Hematopoietic multipotent progenitor cell treated with erythropoietin and hydrocortisone succinate and interleukin-3 and kit ligand, for 6 days (in vitro differentiated cells): ENCODE measurements around the gene RAD51B.
"Not testable (repeated sequence)": the region's sequence is repeated elsewhere in the genome, so short reads cannot be mapped to it uniquely, and the experiment has no call there.

Experiments used
- DNase-seq: peaks from one replicate; pipeline ENCODE4 v3.0.0-alpha.2; 2015

RAD51B gene

GRCh38 chr14:68285421-68286179 is 466.0 kb downstream of the RAD51B start:
- peak; percentile 74 for DNase-seq

DNA sequence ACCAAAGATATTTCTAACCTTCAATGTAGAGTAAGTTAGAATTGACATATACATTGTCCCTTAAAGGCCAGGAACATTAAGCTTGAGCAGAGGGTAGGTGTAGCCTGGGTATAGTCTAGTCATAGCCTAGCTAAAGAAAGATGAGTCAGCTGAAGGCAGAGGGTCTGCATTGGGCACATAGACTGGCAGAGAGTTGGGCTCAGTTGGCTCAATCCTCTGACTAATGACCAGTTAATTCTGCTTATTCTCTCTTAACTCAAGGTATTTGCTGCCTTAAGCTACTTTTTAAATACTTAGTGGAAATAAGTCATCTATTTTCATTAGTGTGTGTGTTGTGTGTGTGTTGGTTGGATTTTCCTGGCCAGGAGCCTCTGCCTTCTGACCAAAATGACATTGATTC is 467.1 kb downstream of the RAD51B start:
- no peak for DNase-seq

DNA sequence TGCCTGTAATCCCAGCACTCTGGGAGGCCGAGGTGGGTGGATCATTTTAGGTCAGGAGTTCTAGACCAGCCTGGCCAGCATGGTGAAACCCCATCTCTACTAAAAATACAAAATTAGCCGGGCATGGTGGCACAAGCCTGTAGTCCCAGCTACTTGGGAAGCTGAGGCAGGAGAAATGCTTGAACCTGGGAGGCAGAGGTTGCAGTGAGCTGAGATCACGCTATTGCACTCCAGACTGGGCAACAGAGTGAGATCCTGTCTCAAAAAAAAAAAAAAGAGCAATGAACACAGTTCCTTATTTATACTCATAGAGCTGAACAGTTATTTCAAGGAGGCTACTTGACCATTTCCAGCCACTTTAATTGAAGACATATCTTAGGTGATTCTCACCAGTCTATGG is 469.9 kb downstream of the RAD51B start:
- DNase-seq: not testable (repeated sequence)

GRCh38 chr14:68291820-68292219 is 472.2 kb downstream of the RAD51B start:
- DNase-seq: no peak

- DNase-seq: no peak
Observed at GRCh38 chr14:68292441-68293215, 473.0 kb downstream of the RAD51B start.

GRCh38 chr14:68293404-68293803 is 473.8 kb downstream of the RAD51B start:
- no peak for DNase-seq

DNA sequence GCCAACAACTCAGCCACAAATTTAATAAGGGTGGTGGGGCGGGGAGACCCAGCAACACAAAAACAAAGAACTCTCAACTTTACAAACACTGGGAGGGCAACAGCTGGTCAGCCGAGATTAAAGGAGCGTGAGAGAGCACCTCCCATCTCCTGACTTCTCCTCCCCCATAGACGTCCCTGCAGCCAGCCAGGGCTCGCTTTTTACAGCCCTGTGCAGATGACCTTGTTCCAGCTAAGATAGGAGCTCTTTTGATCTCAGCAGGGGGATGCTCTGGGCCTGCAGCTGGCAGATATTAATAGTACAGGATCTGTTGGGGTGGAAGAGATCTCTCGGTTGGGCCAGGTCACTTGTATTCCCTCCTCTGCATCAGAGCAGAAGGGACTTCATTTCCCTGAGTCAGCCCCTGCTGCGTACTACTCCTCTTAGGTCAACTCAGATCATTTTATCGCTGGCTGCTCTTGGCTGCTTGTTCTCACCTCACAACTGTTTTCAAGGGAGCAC is 475.8 kb downstream of the RAD51B start:
- DNase-seq: peak; percentile 89

GRCh38 chr14:68297039-68297438 is 477.5 kb downstream of the RAD51B start:
- no peak for DNase-seq

DNA sequence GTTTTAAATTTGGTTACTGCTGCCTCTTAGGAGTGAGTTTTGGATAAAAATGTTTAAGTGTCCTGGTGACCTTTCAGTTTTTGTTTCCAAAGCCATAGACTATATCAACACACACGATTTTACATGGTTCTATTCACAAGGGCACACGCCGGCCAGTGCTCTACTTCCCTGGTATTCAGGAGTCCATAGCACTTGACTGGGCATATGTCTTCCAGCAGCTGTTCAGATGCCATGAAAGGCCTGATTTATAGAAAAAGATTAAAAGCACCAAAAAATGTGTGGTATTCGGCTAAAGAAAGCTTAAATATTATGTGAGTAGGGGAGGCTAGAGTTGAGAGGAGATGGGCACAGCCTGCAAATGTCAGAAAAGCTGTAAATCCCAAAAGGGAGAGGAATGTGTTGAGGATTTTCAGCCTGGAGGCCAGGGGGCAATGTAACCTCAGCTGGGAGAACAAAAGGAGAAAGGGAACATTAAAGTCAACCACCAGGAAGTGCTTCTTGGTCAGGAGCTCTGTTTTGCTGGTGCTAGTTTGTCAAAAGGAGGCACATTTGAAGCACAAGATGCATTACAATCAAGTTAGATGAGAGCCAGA is 478.4 kb downstream of the RAD51B start:
- no peak for DNase-seq

DNA sequence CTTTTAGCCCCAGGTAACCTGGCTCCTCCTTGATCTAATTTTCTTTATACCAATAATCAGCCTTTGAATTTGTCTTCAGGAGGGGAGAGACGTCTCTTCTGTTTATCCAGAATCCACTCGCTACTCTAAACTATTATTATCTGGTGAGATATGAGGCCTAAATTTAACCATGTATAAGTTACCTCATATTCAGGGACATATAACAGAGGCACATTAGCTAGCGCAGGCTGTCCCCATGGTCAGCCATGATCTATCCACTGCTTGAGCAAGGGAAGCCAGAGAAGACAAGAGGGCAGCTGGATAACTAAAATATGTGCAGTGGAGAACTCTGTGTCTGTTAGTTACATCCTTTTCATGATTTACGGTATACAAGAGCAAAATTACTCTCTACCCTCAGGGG is 481.0 kb downstream of the RAD51B start:
- no peak for DNase-seq

GRCh38 chr14:68301219-68301618 is 481.6 kb downstream of the RAD51B start:
- DNase-seq: no peak

GRCh38 chr14:68302938-68303337 is 483.4 kb downstream of the RAD51B start:
- DNase-seq: not testable (repeated sequence)

- no peak for DNase-seq
Observed at GRCh38 chr14:68305738-68306137, 486.2 kb downstream of the RAD51B start.

GRCh38 chr14:68306265-68306933 is 486.8 kb downstream of the RAD51B start:
- DNase-seq: no peak

DNA sequence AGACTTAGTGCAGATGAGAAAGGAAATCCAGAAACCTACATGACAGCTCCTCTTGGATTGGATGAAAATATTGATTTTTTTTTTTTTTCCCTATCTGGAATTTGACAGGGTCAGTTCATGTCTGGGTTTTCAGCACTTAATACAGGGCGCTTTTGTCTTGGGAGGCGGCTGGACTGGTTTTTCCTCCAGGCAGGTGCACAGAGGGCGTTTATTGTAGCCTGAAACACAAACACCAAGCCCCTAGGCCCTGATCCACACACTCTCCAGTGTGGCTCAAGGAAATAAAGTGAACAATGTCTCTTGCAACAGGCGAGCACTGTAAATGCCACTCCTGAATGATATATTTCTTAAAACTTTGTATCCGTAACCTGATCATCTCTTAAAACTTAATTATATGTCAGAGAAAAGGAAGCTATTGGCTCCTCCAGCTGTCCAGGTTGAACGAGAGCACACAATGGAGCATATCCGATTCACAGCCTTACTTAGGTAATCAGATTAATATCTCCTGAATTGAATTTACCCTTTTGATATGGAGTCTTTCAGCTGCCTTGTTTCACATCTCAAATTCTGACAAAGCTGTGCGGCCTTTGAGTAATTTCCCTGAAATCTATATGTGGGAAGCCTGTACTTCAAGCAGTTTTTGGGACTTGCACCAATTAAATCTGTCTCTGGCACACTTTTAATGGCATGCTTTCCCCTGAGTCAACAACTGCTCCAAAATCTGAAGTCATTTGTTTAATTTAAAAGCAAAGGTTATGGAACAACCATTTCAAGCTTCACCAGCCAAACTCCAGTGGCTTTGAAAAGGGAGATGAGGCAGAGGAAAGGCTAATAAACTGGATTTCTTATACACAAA is 487.6 kb downstream of the RAD51B start:
- no peak for DNase-seq

GRCh38 chr14:68307790-68308168 is 488.2 kb downstream of the RAD51B start:
- DNase-seq: no peak

- no peak for DNase-seq
Observed at GRCh38 chr14:68308726-68309520, 489.3 kb downstream of the RAD51B start.

DNA sequence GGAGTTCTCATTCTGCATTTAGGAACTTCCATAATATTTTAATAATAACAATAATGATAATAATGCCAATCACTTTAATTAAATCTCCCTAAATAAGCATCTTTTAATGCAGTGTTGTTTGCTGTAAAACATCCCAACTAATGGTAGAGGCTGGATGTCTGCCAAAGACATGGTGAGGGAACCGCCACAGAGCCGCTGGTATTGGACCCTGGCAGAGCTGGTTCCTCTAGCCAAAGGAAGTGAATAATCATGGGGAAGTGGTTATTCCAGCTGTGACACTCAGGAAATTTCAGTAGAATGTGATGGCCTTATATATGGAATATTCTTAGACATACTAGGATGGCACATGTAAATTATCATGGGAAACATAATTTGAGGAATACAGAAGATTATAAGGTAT is 490.0 kb downstream of the RAD51B start:
- DNase-seq: no peak

- DNase-seq: no peak
Observed at GRCh38 chr14:68312300-68312699, 492.7 kb downstream of the RAD51B start.

DNA sequence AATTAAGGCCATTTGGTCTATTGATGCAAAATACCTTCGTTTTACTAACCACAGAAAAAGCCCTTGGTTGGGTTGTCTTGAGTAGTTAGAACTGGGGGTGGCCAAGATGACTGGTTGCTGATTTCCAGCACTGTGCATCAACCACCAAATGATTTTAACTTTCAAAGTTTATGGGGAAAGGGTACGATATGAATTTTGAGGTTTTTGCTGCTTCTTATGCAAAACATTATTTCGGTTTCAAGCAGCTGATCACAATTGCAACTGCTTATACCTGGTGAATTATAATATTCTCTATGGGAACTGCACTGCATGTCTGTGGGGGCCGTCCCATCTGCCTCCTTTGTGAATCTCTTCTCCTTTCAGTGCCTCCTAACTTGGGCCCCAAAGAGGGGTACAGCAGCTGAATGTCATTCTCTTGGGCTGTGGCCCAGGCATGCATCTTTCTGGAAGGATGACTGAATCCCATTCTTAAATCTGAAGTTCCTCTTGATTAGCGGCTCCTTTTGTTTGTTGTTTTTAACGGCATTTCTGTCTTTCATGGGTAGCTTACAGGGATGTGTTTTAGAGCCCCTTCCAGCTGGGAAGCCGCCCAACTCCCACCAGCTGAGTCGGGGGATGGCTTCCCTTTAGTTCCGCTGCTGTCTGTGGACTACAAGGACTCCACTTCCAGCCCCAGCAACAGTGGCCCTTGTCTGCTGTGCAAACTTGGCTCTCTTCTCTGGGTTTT is 493.5 kb downstream of the RAD51B start:
- no peak for DNase-seq

DNA sequence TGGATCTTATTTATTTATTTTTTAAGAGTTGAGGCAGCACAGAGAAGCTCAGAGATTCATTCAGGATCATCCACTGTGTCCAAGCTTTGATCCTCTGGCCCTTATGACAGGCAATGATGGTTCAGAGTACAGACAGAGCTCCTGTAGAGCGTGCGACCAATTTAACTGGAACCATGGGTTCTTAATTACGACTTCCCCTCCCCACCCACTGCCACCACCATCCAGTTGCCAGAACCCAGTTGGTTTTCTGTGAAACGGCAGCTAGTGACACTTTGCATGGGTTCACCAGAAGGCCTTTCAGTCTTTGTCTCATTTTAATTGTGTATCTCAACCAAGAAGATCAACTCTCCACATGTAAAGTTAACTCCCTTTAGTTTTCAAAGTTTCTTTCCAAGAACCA is 495.1 kb downstream of the RAD51B start:
- DNase-seq: no peak
